Measurements from ENCODE around the gene TSPAN11. TPM values are rescaled to one million over a fixed set of nuclear protein-coding genes. Genes with fewer than 3 reads are reported as not detected.

The TSPAN11 gene
- total and polyA plus RNA-seq, 2 experiments from 2014 or later, result 5.2 to 9.6 TPM

GRCh38 chr12:30997685-30998440 is 71.3 kb downstream of the TSPAN11 start:
- no peak overlapping the region for H2AFZ ChIP-seq
- H3K9me2 ChIP-seq (replicated peaks; ENCODE audit: insufficient read depth), result no peaks in the 10 kb centered on the region
- H3K27me3 ChIP-seq, result no peaks in the 10 kb centered on the region
- no peak overlapping the region for H3K4me3 ChIP-seq
- H3K9me3 ChIP-seq (ENCODE audit: low read depth), result no peaks in the 10 kb centered on the region
- no peaks in the 10 kb centered on the region for H3K36me3 ChIP-seq (replicated peaks; ENCODE audit: insufficient read depth, low read depth)
- H3K4me2 ChIP-seq, result no peak overlapping the region
- no peak for TF ChIP-seq CTCF (IDR thresholded peaks at IDR 0.05; ENCODE audit: poor library complexity)
- TF ChIP-seq EZH2 (IDR thresholded peaks at IDR 0.05; ENCODE audit: borderline replicate concordance), result no peak
- TF ChIP-seq EZH2phosphoT487 (IDR thresholded peaks at IDR 0.05; ENCODE audit: low read depth, severe bottlenecking, unreplicated experiment), result no peak
- WGBS (ENCODE audit: low lambda C conversion rate, missing lambda C conversion rate), result 90% methylated on average over 7 of the region's 7 CpGs
- H4K20me1 ChIP-seq (ENCODE audit: insufficient read depth, poor library complexity, severe bottlenecking), result no peaks in the 10 kb centered on the region
- no peaks in the 10 kb centered on the region for H3K4me1 ChIP-seq (ENCODE audit: insufficient read depth)
- no peaks in the 10 kb centered on the region for H3K79me2 ChIP-seq
- no peak overlapping the region for H3K27ac ChIP-seq
- no peak for DNase-seq (ENCODE audit: low spot score)

GRCh38 chr12:30999011-30999410 is 72.5 kb downstream of the TSPAN11 start:
- Histone ChIP-seq H3K4me2 (no peak overlapping the region), H3K4me1 (ENCODE audit: insufficient read depth) (no peaks in the 10 kb centered on the region), H3K27ac (no peak overlapping the region), H4K20me1 (ENCODE audit: insufficient read depth, poor library complexity, severe bottlenecking) (no peaks in the 10 kb centered on the region), H3K9me2 (replicated peaks; ENCODE audit: insufficient read depth) (no peaks in the 10 kb centered on the region), H3K36me3 (replicated peaks; ENCODE audit: insufficient read depth, low read depth) (no peaks in the 10 kb centered on the region), H3K9me3 (ENCODE audit: low read depth) (no peaks in the 10 kb centered on the region), H3K27me3 (no peaks in the 10 kb centered on the region), H2AFZ (no peak overlapping the region), H3K4me3 (no peak overlapping the region), H3K79me2 (no peaks in the 10 kb centered on the region)
- DNase-seq (ENCODE audit: low spot score), result no peak
- TF ChIP-seq EZH2 (IDR thresholded peaks at IDR 0.05; ENCODE audit: borderline replicate concordance) (no peak), CTCF (IDR thresholded peaks at IDR 0.05; ENCODE audit: poor library complexity) (no peak), EZH2phosphoT487 (IDR thresholded peaks at IDR 0.05; ENCODE audit: low read depth, severe bottlenecking, unreplicated experiment) (no peak)
- 84% methylated on average over 6 of the region's 6 CpGs for WGBS (ENCODE audit: low lambda C conversion rate, missing lambda C conversion rate)

GRCh38 chr12:30999723-31000122 is 73.2 kb downstream of the TSPAN11 start:
- 91% methylated on average over 4 of the region's 4 CpGs for WGBS (ENCODE audit: low lambda C conversion rate, missing lambda C conversion rate)
- H3K4me2 ChIP-seq, result no peak overlapping the region
- no peak for TF ChIP-seq EZH2phosphoT487 (IDR thresholded peaks at IDR 0.05; ENCODE audit: low read depth, severe bottlenecking, unreplicated experiment)
- TF ChIP-seq CTCF (IDR thresholded peaks at IDR 0.05; ENCODE audit: poor library complexity), result no peak
- H4K20me1 ChIP-seq (ENCODE audit: insufficient read depth, poor library complexity, severe bottlenecking), result no peaks in the 10 kb centered on the region
- H3K27ac ChIP-seq, result no peak overlapping the region
- H3K9me2 ChIP-seq (replicated peaks; ENCODE audit: insufficient read depth), result no peaks in the 10 kb centered on the region
- H2AFZ ChIP-seq, result no peak overlapping the region
- H3K9me3 ChIP-seq (ENCODE audit: low read depth), result no peaks in the 10 kb centered on the region
- no peak overlapping the region for H3K4me3 ChIP-seq
- no peaks in the 10 kb centered on the region for H3K79me2 ChIP-seq
- no peaks in the 10 kb centered on the region for H3K27me3 ChIP-seq
- no peaks in the 10 kb centered on the region for H3K4me1 ChIP-seq (ENCODE audit: insufficient read depth)
- no peak for DNase-seq (ENCODE audit: low spot score)
- no peaks in the 10 kb centered on the region for H3K36me3 ChIP-seq (replicated peaks; ENCODE audit: insufficient read depth, low read depth)

All from hepatocyte (in vitro differentiated cells).